Testis (tissue), 3 donors: Measurements from ENCODE around the gene SHC2. TPM values are rescaled to one million over a fixed set of nuclear protein-coding genes. Genes with fewer than 3 reads are reported as not detected.

Experiments
- DNase-seq: peaks from one replicate; pipeline ENCODE4 v3.0.0-alpha.2; 2019
- H3K27ac ChIP-seq, 2 donors: fragments of 200-600 bp; sonication (generic); one replicate each; pipeline ENCODE4 v1.5.1; 2019
- H3K27me3 ChIP-seq: fragments of 200-600 bp; sonication (generic); one replicate; pipeline ENCODE4 v1.5.1; 2019
- H3K36me3 ChIP-seq: fragments of 200-600 bp; sonication (generic); one replicate; pipeline ENCODE4 v1.5.1; 2017; ENCODE audit warnings: low read depth; ENCODE audit errors: missing control alignments
- H3K4me1 ChIP-seq: fragments of 200-600 bp; sonication (generic); one replicate; pipeline ENCODE4 v1.5.1; 2019
- H3K4me3 ChIP-seq, 2 donors: fragments of 200-600 bp; sonication (generic); one replicate each; pipeline ENCODE4 v1.5.1; 2017 to 2019
- H3K9me3 ChIP-seq: fragments of 200-600 bp; sonication (generic); one replicate; pipeline ENCODE4 v1.5.1; 2017
- CTCF ChIP-seq, 3 experiments: fragments of 450-650 bp in 2 of 3; fragments of 200-600 bp in 1 of 3; sonication (generic) in 1 of 3; IDR thresholded peaks; one replicate each; pipeline ENCODE4 v1.5.1; 2016 to 2019; ENCODE audit warnings: antibody characterized with exemption in 3 of 3, mild to moderate bottlenecking in 2 of 3, moderate library complexity in 1 of 3
- POLR2A ChIP-seq: fragments of 450-650 bp; IDR thresholded peaks from one replicate; pipeline ENCODE4 v1.6.1; 2017; ENCODE audit warnings: antibody characterized with exemption, mild to moderate bottlenecking, moderate library complexity
- WGBS, 2 donors: methylation state at CpG; one replicate each; pipeline ENCODE4 v1.1.5; 2018; 5-methylcytosine and 5-hydroxymethylcytosine counted together
- intact Hi-C: fragments of 100-400 bp; cut with DNase I; formaldehyde crosslinking; loops from one replicate; pipeline ENCODE4 v1.15.1; 2023; ENCODE audit warnings: low total_unique reads
- polyA plus RNA-seq: library from polyadenylated mRNA; stranded (reverse); fragments of 350-450 nt; fragmentation: Illumina TruSeq; extraction: RNeasy Lipid Tissue Mini Kit (QIAGEN cat#74804); gene quantifications from one replicate; pipeline ENCODE4 v1.2.3, GENCODE V29; 2014; ENCODE audit warnings: low read depth, low replicate concordance; ENCODE audit not compliant: insufficient read depth
- total RNA-seq, 2 donors: library from RNA; depleted of rRNA; stranded (reverse); fragments of >200 nt; gene quantifications; one replicate each; pipeline ENCODE4 v1.2.3, GENCODE V29; 2016

Gene SHC2
- total and polyA plus RNA-seq, 3 donors from 2014 or later = 26.7 to 67.3 (median 57.8) TPM

- H3K36me3 ChIP-seq = no peaks in the 10 kb centered on the region
- H3K9me3 ChIP-seq = no peaks in the 10 kb centered on the region
- intact Hi-C loops = no loop called here
- H3K27ac ChIP-seq = no peak overlapping the region
- WGBS, 2 donors = 88 to 90% methylated on average over 16 of the region's 16 CpGs
- no peak overlapping the region for H3K4me3 ChIP-seq
- no peaks in the 10 kb centered on the region for H3K4me1 ChIP-seq
- TF ChIP-seq CTCF (IDR thresholded peaks at IDR 0.05) (no peak), POLR2A (no peak)
- no peaks in the 10 kb centered on the region for H3K27me3 ChIP-seq
- DNase-seq = no peak
Measured at GRCh38 chr19:379796-380195, 81.0 kb downstream of the SHC2 start.

GRCh38 chr19:378706-379105, 82.1 kb downstream of the SHC2 start:
- no peak overlapping the region for H3K27ac ChIP-seq
- intact Hi-C loops = no loop called here
- no peaks in the 10 kb centered on the region for H3K27me3 ChIP-seq
- TF ChIP-seq CTCF (IDR thresholded peaks at IDR 0.05) (no peak), POLR2A (no peak)
- no peaks in the 10 kb centered on the region for H3K4me1 ChIP-seq
- no peak overlapping the region for H3K4me3 ChIP-seq
- WGBS, 2 donors = 93 to 94% methylated on average over 8 to 14 of the region's 14 CpGs
- no peaks in the 10 kb centered on the region for H3K9me3 ChIP-seq
- DNase-seq = no peak
- H3K36me3 ChIP-seq = no peaks in the 10 kb centered on the region

GRCh38 chr19:377801-378581, 82.8 kb downstream of the SHC2 start:
- no peaks in the 10 kb centered on the region for H3K36me3 ChIP-seq
- TF ChIP-seq CTCF (IDR thresholded peaks at IDR 0.05) = no peak
- no peak for TF ChIP-seq POLR2A
- no peaks in the 10 kb centered on the region for H3K27me3 ChIP-seq
- 65 to 67% methylated on average over 24 to 38 of the region's 38 CpGs for WGBS, 2 donors
- H3K27ac ChIP-seq = no peak overlapping the region
- intact Hi-C loops = no loop called here
- no peaks in the 10 kb centered on the region for H3K9me3 ChIP-seq
- DNase-seq = no peak
- no peaks in the 10 kb centered on the region for H3K4me1 ChIP-seq
- H3K4me3 ChIP-seq = no peak overlapping the region

- intact Hi-C loops = no loop called here
- DNase-seq = no peak
- no peak overlapping the region for H3K4me3 ChIP-seq
- H3K9me3 ChIP-seq = no peaks in the 10 kb centered on the region
- no peak for TF ChIP-seq POLR2A
- TF ChIP-seq CTCF (IDR thresholded peaks at IDR 0.05) = no peak
- H3K27ac ChIP-seq = no peak overlapping the region
- H3K27me3 ChIP-seq = no peaks in the 10 kb centered on the region
- WGBS, 2 donors = 92 to 95% methylated on average over 7 to 8 of the region's 8 CpGs
- no peaks in the 10 kb centered on the region for H3K36me3 ChIP-seq
- peaks cover 2% of the 10 kb centered on the region for H3K4me1 ChIP-seq
Measured at GRCh38 chr19:376111-376470, 84.7 kb downstream of the SHC2 start.
